ENCODE results near the gene TASL.
"Not testable (repeated sequence)": the region's sequence is repeated elsewhere in the genome, so short reads cannot be mapped to it uniquely, and the experiment has no call there.

Gene TASL

DNA sequence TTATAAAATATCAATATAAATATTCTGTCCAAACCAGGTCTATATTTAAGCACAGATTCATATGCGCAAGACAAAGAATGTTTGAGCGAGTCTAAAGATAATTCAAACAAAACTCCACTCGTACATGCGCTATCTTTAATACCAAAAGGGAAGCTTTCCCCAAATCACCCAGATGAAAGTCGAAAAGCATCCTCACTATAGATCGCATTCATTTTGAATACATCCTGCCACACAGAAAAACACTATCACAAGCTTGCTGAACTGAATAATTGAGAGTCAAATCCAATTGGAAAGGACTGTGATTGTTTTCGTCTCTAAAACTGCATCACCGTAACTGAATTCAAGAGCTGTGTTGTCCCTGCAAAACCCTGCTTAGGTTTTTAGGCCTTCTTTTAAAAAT is 685 bp downstream of the TASL start:
- WGBS, 2 experiments (ENCODE audit: insufficient coverage in 2 of 2), result 100% methylated on average over 1 to 3 of the region's 8 CpGs
- H3K9me3 ChIP-seq (ENCODE audit: control insufficient read depth, low read length), result no peaks in the 10 kb centered on the region
- H3K4me3 ChIP-seq (ENCODE audit: extremely low read depth, insufficient read depth, low read length, poor library complexity, severe bottlenecking), result no peak overlapping the region
- H3K27ac ChIP-seq (ENCODE audit: low read depth, low read length, severe bottlenecking), result no peak overlapping the region
- H3K36me3 ChIP-seq (ENCODE audit: control insufficient read depth, insufficient read depth, low read length), result no peaks in the 10 kb centered on the region
- no peaks in the 10 kb centered on the region for H3K4me1 ChIP-seq (ENCODE audit: control insufficient read depth, insufficient read depth, low read length, poor library complexity, severe bottlenecking)

DNA sequence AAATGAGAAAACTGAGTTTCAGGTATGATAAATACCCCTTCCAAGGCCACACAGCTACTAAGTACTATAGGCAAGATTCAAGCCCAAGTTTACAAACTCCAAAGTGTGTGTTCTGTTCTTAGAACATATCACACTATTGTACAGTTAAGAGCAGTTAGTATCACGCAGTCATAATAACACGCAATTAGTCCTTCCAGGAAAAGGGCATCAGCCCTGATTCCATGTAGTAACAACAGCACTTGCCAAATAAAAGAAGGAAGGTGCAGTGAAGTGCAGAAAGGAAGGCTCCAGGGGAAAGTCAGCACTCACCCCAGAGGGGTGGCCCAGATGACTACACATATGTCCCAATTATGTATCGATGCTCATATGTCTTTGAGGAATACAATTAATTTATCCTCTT is 4.4 kb downstream of the TASL start:
- no peaks in the 10 kb centered on the region for H3K9me3 ChIP-seq (ENCODE audit: control insufficient read depth, low read length)
- no peaks in the 10 kb centered on the region for H3K36me3 ChIP-seq (ENCODE audit: control insufficient read depth, insufficient read depth, low read length)
- WGBS, 2 experiments (ENCODE audit: insufficient coverage in 2 of 2), result 100% methylated on average over 1 of the region's 3 CpGs; no CpG with 5 or more reads in 1 of the 2 experiments
- no peak overlapping the region for H3K27ac ChIP-seq (ENCODE audit: low read depth, low read length, severe bottlenecking)
- H3K4me1 ChIP-seq (ENCODE audit: control insufficient read depth, insufficient read depth, low read length, poor library complexity, severe bottlenecking), result no peaks in the 10 kb centered on the region
- no peak overlapping the region for H3K4me3 ChIP-seq (ENCODE audit: extremely low read depth, insufficient read depth, low read length, poor library complexity, severe bottlenecking)

GRCh38 chrX:30572678-30573077 is 4.9 kb downstream of the TASL start:
- Histone ChIP-seq H3K9me3 (ENCODE audit: control insufficient read depth, low read length) (no peaks in the 10 kb centered on the region), H3K36me3 (ENCODE audit: control insufficient read depth, insufficient read depth, low read length) (no peaks in the 10 kb centered on the region), H3K4me1 (ENCODE audit: control insufficient read depth, insufficient read depth, low read length, poor library complexity, severe bottlenecking) (no peaks in the 10 kb centered on the region), H3K4me3 (ENCODE audit: extremely low read depth, insufficient read depth, low read length, poor library complexity, severe bottlenecking) (no peak overlapping the region), H3K27ac (ENCODE audit: low read depth, low read length, severe bottlenecking) (no peak overlapping the region)
- WGBS, 2 experiments (ENCODE audit: insufficient coverage in 2 of 2), result no CpG with 5 or more reads among the region's 4 CpGs

DNA sequence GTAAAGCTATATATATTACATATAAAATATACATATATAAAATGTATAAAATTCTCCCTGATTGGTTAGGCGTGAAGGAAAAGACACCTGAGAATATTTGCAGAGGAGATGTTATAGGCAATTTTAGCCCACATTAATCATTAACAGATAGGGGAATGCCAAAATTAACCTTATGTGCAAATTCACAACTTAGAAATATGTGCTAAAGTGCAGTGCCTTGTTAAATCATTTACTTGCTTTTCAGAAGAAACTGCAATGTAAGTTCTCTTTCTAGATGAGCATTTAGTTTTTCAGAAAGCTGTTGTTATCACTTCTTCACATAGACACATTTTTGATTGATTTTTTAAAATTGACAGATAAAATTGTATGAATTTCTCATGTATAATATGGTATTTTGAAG is 5.6 kb downstream of the TASL start:
- Histone ChIP-seq H3K27ac (ENCODE audit: low read depth, low read length, severe bottlenecking) (no peak overlapping the region), H3K9me3 (ENCODE audit: control insufficient read depth, low read length) (no peaks in the 10 kb centered on the region), H3K4me1 (ENCODE audit: control insufficient read depth, insufficient read depth, low read length, poor library complexity, severe bottlenecking) (no peaks in the 10 kb centered on the region), H3K4me3 (ENCODE audit: extremely low read depth, insufficient read depth, low read length, poor library complexity, severe bottlenecking) (no peak overlapping the region), H3K36me3 (ENCODE audit: control insufficient read depth, insufficient read depth, low read length) (no peaks in the 10 kb centered on the region)
- no CpG with 5 or more reads among the region's 1 CpG for WGBS, 2 experiments (ENCODE audit: insufficient coverage in 2 of 2)

DNA sequence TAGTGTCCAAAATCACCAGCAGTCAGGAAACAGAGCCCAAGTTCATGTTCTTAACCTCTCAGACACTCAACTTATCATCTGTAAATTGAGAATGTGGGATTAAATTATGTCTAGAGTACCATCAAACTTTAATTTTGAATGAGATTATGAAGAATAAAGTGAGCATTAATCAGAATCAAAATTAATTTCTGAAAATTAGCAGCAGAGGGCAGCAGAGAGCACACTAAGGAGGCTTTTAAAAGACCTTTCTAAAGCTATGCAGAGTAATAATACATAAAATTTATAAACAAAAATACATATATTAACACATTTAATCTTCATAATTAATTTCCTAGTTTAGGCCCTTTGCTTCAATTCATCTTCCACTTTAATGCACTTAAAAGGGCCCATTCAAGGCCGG is 7.1 kb downstream of the TASL start:
- H3K4me3 ChIP-seq (ENCODE audit: extremely low read depth, insufficient read depth, low read length, poor library complexity, severe bottlenecking), result no peak overlapping the region
- H3K36me3 ChIP-seq (ENCODE audit: control insufficient read depth, insufficient read depth, low read length), result no peaks in the 10 kb centered on the region
- no peaks in the 10 kb centered on the region for H3K9me3 ChIP-seq (ENCODE audit: control insufficient read depth, low read length)
- H3K27ac ChIP-seq (ENCODE audit: low read depth, low read length, severe bottlenecking), result no peak overlapping the region
- no CpG with 5 or more reads among the region's 1 CpG for WGBS, 2 experiments (ENCODE audit: insufficient coverage in 2 of 2)
- H3K4me1 ChIP-seq (ENCODE audit: control insufficient read depth, insufficient read depth, low read length, poor library complexity, severe bottlenecking), result no peaks in the 10 kb centered on the region

- Histone ChIP-seq H3K36me3 (ENCODE audit: control insufficient read depth, insufficient read depth, low read length) (no peaks in the 10 kb centered on the region), H3K27ac (ENCODE audit: low read depth, low read length, severe bottlenecking) (no peak overlapping the region), H3K4me1 (ENCODE audit: control insufficient read depth, insufficient read depth, low read length, poor library complexity, severe bottlenecking) (no peaks in the 10 kb centered on the region), H3K4me3 (ENCODE audit: extremely low read depth, insufficient read depth, low read length, poor library complexity, severe bottlenecking) (no peak overlapping the region), H3K9me3 (ENCODE audit: control insufficient read depth, low read length) (no peaks in the 10 kb centered on the region)
- WGBS, 2 experiments (ENCODE audit: insufficient coverage in 2 of 2), result 100% methylated on average over 1 of the region's 4 CpGs; no CpG with 5 or more reads in 1 of the 2 experiments
Measured at GRCh38 chrX:30568136-30568535, 9.4 kb downstream of the TASL start.

DNA sequence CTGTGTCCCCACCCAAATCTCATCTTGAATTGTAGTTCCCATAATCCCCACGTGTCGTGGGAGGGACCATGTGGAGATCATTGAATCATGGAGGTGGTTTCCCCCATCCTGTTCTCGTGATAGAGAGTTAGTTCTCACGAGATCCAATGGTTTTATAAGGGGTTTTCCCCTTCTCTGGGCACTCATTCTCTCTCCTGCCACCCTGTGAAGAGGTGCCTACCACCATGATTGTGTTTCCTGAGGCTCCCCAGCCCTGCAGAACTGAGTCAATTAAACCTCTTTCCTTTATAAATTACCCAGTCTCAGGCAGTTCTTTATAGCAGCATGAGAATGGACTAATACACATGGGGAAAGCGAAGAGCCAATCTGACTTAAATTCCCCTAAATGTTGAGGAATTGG is 14.5 kb downstream of the TASL start:
- H3K4me3 ChIP-seq (ENCODE audit: extremely low read depth, insufficient read depth, low read length, poor library complexity, severe bottlenecking); H3K36me3 ChIP-seq (ENCODE audit: control insufficient read depth, insufficient read depth, low read length); H3K4me1 ChIP-seq (ENCODE audit: control insufficient read depth, insufficient read depth, low read length, poor library complexity, severe bottlenecking); H3K27ac ChIP-seq (ENCODE audit: low read depth, low read length, severe bottlenecking); H3K9me3 ChIP-seq (ENCODE audit: control insufficient read depth, low read length): not testable (repeated sequence)
- no CpG with 5 or more reads among the region's 5 CpGs for WGBS, 2 experiments (ENCODE audit: insufficient coverage in 2 of 2)

GRCh38 chrX:30561191-30561590 is 16.4 kb downstream of the TASL start:
- Histone ChIP-seq H3K36me3 (ENCODE audit: control insufficient read depth, insufficient read depth, low read length) (no peaks in the 10 kb centered on the region), H3K27ac (ENCODE audit: low read depth, low read length, severe bottlenecking) (no peak overlapping the region), H3K4me1 (ENCODE audit: control insufficient read depth, insufficient read depth, low read length, poor library complexity, severe bottlenecking) (no peaks in the 10 kb centered on the region), H3K4me3 (ENCODE audit: extremely low read depth, insufficient read depth, low read length, poor library complexity, severe bottlenecking) (no peak overlapping the region), H3K9me3 (ENCODE audit: control insufficient read depth, low read length) (no peaks in the 10 kb centered on the region)
- WGBS, 2 experiments (ENCODE audit: insufficient coverage in 2 of 2), result no CpG with 5 or more reads among the region's 2 CpGs

GRCh38 chrX:30538271-30538670 is 39.3 kb downstream of the TASL start:
- Histone ChIP-seq H3K4me3 (ENCODE audit: extremely low read depth, insufficient read depth, low read length, poor library complexity, severe bottlenecking) (no peak overlapping the region), H3K9me3 (ENCODE audit: control insufficient read depth, low read length) (no peaks in the 10 kb centered on the region), H3K36me3 (ENCODE audit: control insufficient read depth, insufficient read depth, low read length) (no peaks in the 10 kb centered on the region), H3K4me1 (ENCODE audit: control insufficient read depth, insufficient read depth, low read length, poor library complexity, severe bottlenecking) (no peaks in the 10 kb centered on the region), H3K27ac (ENCODE audit: low read depth, low read length, severe bottlenecking) (no peak overlapping the region)
- no CpG with 5 or more reads among the region's 2 CpGs for WGBS, 2 experiments (ENCODE audit: insufficient coverage in 2 of 2)

DNA sequence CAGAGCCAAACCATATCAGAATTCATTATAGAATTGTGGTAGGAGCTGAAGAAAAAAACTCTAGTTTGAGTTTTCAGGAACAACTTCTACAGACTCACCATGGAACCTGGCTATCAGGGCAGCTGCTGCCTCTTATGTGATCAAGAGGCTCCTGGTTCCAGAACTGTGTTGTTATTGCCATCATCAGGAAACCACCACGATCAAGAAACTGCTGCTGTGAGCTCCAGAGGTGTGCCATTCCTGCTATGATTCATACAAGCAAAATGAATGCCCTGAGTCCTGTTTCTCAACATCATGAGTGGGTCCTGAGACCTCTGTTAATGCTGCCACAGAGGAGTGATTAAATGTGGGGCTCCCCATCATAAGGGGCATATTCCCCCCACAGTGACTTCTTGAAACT is 43.7 kb downstream of the TASL start:
- no peak overlapping the region for H3K27ac ChIP-seq (ENCODE audit: low read depth, low read length, severe bottlenecking)
- H3K4me1 ChIP-seq (ENCODE audit: control insufficient read depth, insufficient read depth, low read length, poor library complexity, severe bottlenecking), result no peaks in the 10 kb centered on the region
- H3K36me3 ChIP-seq (ENCODE audit: control insufficient read depth, insufficient read depth, low read length), result no peaks in the 10 kb centered on the region
- H3K9me3 ChIP-seq (ENCODE audit: control insufficient read depth, low read length), result no peaks in the 10 kb centered on the region
- no peak overlapping the region for H3K4me3 ChIP-seq (ENCODE audit: extremely low read depth, insufficient read depth, low read length, poor library complexity, severe bottlenecking)
- WGBS, 2 experiments (ENCODE audit: insufficient coverage in 2 of 2), result no CpG with 5 or more reads among the region's 1 CpG

DNA sequence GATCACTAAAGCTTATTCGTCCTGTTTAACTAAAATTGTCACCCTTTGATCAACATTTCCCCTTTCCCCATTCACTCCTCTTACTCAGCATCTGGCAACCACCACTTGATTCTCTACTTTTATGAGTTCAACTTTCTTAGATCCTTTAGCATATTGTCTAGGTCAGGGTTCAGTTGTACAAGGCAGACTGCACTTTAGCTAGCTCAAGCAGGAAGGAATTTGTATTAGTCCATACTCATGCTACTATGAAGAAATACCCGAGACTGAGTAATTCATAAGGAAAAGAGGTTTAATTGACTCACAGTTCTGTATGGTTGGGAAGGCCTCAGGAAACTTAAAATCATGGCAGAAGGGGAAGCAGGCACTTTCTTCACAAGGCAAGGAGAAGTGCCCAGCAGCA is 44.3 kb downstream of the TASL start:
- H3K36me3 ChIP-seq (ENCODE audit: control insufficient read depth, insufficient read depth, low read length), result no peaks in the 10 kb centered on the region
- no peak overlapping the region for H3K27ac ChIP-seq (ENCODE audit: low read depth, low read length, severe bottlenecking)
- H3K4me3 ChIP-seq (ENCODE audit: extremely low read depth, insufficient read depth, low read length, poor library complexity, severe bottlenecking), result no peak overlapping the region
- WGBS, 2 experiments (ENCODE audit: insufficient coverage in 2 of 2), result no CpG with 5 or more reads among the region's 2 CpGs
- H3K9me3 ChIP-seq (ENCODE audit: control insufficient read depth, low read length), result no peaks in the 10 kb centered on the region
- no peaks in the 10 kb centered on the region for H3K4me1 ChIP-seq (ENCODE audit: control insufficient read depth, insufficient read depth, low read length, poor library complexity, severe bottlenecking)

- no peaks in the 10 kb centered on the region for H3K9me3 ChIP-seq (ENCODE audit: control insufficient read depth, low read length)
- no peak overlapping the region for H3K4me3 ChIP-seq (ENCODE audit: extremely low read depth, insufficient read depth, low read length, poor library complexity, severe bottlenecking)
- H3K4me1 ChIP-seq (ENCODE audit: control insufficient read depth, insufficient read depth, low read length, poor library complexity, severe bottlenecking), result no peaks in the 10 kb centered on the region
- 90% methylated on average over 2 of the region's 3 CpGs; no CpG with 5 or more reads in 1 of the 2 experiments for WGBS, 2 experiments (ENCODE audit: insufficient coverage in 2 of 2)
- no peak overlapping the region for H3K27ac ChIP-seq (ENCODE audit: low read depth, low read length, severe bottlenecking)
- no peaks in the 10 kb centered on the region for H3K36me3 ChIP-seq (ENCODE audit: control insufficient read depth, insufficient read depth, low read length)
Measured at GRCh38 chrX:30530606-30531005, 47.0 kb downstream of the TASL start.
